H9 (cell line): ENCODE data around the gene PCDHB8. TPM values are rescaled to one million over a fixed set of nuclear protein-coding genes. Genes with fewer than 3 reads are reported as not detected.
"Not testable (repeated sequence)": the region's sequence is repeated elsewhere in the genome, so short reads cannot be mapped to it uniquely, and the experiment has no call there.

Experiments
- DNase-seq: peaks from one replicate; pipeline ENCODE4 v3.0.0-alpha.2; 2017
- H2AFZ ChIP-seq: one replicate; pipeline ENCODE4 v1.6.1; 2013; ENCODE audit warnings: mild to moderate bottlenecking, low read length, control low read depth, moderate library complexity
- H2AK5ac ChIP-seq: 2 replicates; pipeline ENCODE4 v1.6.1; 2013; ENCODE audit warnings: low read length, control low read depth, mixed read lengths; ENCODE audit not compliant: insufficient read length
- H2BK120ac ChIP-seq: one replicate; pipeline ENCODE4 v1.6.1; 2013; ENCODE audit warnings: low read depth, mild to moderate bottlenecking, low read length, control low read depth, inconsistent platforms; ENCODE audit not compliant: poor library complexity, severe bottlenecking
- H2BK12ac ChIP-seq: 2 replicates; pipeline ENCODE4 v1.6.1; 2013; ENCODE audit warnings: low read length, control low read depth, mixed read lengths, low read depth; ENCODE audit not compliant: insufficient read length
- H2BK15ac ChIP-seq: 2 replicates; pipeline ENCODE4 v1.6.1; 2013; ENCODE audit warnings: low read depth, low read length, control low read depth
- H2BK20ac ChIP-seq: one replicate; pipeline ENCODE4 v1.6.1; 2013; ENCODE audit warnings: low read depth, mild to moderate bottlenecking, low read length, control low read depth, inconsistent platforms; ENCODE audit not compliant: poor library complexity, severe bottlenecking
- H2BK5ac ChIP-seq: 2 replicates; pipeline ENCODE4 v1.6.1; 2013; ENCODE audit warnings: low read length, control low read depth, mixed read lengths; ENCODE audit not compliant: insufficient read length
- H3K14ac ChIP-seq: 2 replicates; pipeline ENCODE4 v1.6.1; 2013; ENCODE audit warnings: low read length, control low read depth; ENCODE audit not compliant: insufficient read depth
- H3K18ac ChIP-seq: 2 replicates; pipeline ENCODE4 v1.6.1; 2013; ENCODE audit warnings: low read depth, mild to moderate bottlenecking, mixed read lengths, low read length, control low read depth; ENCODE audit not compliant: insufficient read length
- H3K23ac ChIP-seq: 2 replicates; pipeline ENCODE4 v1.6.1; 2013; ENCODE audit warnings: low read length, control low read depth, mixed read lengths, low read depth; ENCODE audit not compliant: insufficient read length
- H3K23me2 ChIP-seq: 2 replicates; pipeline ENCODE4 v1.6.1; 2013; ENCODE audit warnings: low read depth, mild to moderate bottlenecking, mixed read lengths, low read length, control low read depth; ENCODE audit not compliant: insufficient read length, poor library complexity, severe bottlenecking
- H3K27ac ChIP-seq: 2 replicates; pipeline ENCODE4 v1.5.1; 2013; ENCODE audit warnings: low read length, control low read depth, mixed read lengths, low read depth; ENCODE audit not compliant: insufficient read length
- H3K27me3 ChIP-seq: 2 replicates; pipeline ENCODE4 v1.6.1; 2013; ENCODE audit warnings: low read length, control low read depth, inconsistent platforms; ENCODE audit not compliant: insufficient read depth
- H3K4ac ChIP-seq: 2 replicates; pipeline ENCODE4 v1.6.1; 2013; ENCODE audit warnings: low read depth, mild to moderate bottlenecking, control low read depth, inconsistent platforms, low read length, moderate library complexity
- H3K4me1 ChIP-seq: 2 replicates; pipeline ENCODE4 v1.6.1; 2013; ENCODE audit warnings: low read length, control low read depth, inconsistent platforms; ENCODE audit not compliant: insufficient read depth
- H3K4me2 ChIP-seq: 2 replicates; pipeline ENCODE4 v1.6.1; 2013; ENCODE audit warnings: low read length, control low read depth, mixed read lengths; ENCODE audit not compliant: insufficient read length, insufficient read depth
- H3K56ac ChIP-seq: 2 replicates; pipeline ENCODE4 v1.6.1; 2013; ENCODE audit warnings: low read depth, mild to moderate bottlenecking, mixed read lengths, low read length, control low read depth; ENCODE audit not compliant: insufficient read length
- H3K79me1 ChIP-seq: 2 replicates; pipeline ENCODE4 v1.6.1; 2013; ENCODE audit warnings: low read depth, mild to moderate bottlenecking, moderate library complexity, low read length, control low read depth, inconsistent platforms; ENCODE audit not compliant: insufficient read depth, poor library complexity, severe bottlenecking
- H3K79me2 ChIP-seq: 2 replicates; pipeline ENCODE4 v1.6.1; 2013; ENCODE audit warnings: low read length, control low read depth, inconsistent platforms; ENCODE audit not compliant: insufficient read depth
- H3K9ac ChIP-seq: 2 replicates; pipeline ENCODE4 v1.6.1; 2013; ENCODE audit warnings: low read length, control low read depth, mixed read lengths; ENCODE audit not compliant: insufficient read length; ENCODE audit errors: extremely low read depth
- H3K9me3 ChIP-seq: one replicate; pipeline ENCODE4 v1.6.1; 2013; ENCODE audit warnings: low read depth, low read length, inconsistent platforms; ENCODE audit not compliant: control insufficient read depth
- H3T11ph ChIP-seq: one replicate; pipeline ENCODE4 v1.6.1; 2013; ENCODE audit warnings: mild to moderate bottlenecking, low read length, control low read depth, inconsistent platforms
- H4K20me1 ChIP-seq: one replicate; pipeline ENCODE4 v1.6.1; 2013; ENCODE audit not compliant: control insufficient read depth, insufficient read length, insufficient read depth
- H4K5ac ChIP-seq: 2 replicates; pipeline ENCODE4 v1.6.1; 2013; ENCODE audit warnings: low read depth, mild to moderate bottlenecking, mixed read lengths, low read length, control low read depth; ENCODE audit not compliant: insufficient read length
- H4K8ac ChIP-seq: replicated peaks from 2 replicates; pipeline ENCODE4 v1.6.1; 2013; ENCODE audit warnings: low read length, control low read depth, mixed read lengths, low read depth; ENCODE audit not compliant: insufficient read length
- H4K91ac ChIP-seq: 2 replicates; pipeline ENCODE4 v1.6.1; 2013; ENCODE audit warnings: low read depth, mild to moderate bottlenecking, moderate library complexity, mixed read lengths, low read length, control low read depth; ENCODE audit not compliant: insufficient read length
- H3K27ac Mint-ChIP-seq, 3 experiments: 2 replicates in 2 of 3; 3 replicates in 1 of 3; pipeline ENCODE4 v1.8.0; 2020 to 2021; ENCODE audit warnings: mixed read lengths in 3 of 3, mild to moderate bottlenecking in 1 of 3, moderate library complexity in 1 of 3
- H3K27me3 Mint-ChIP-seq: 2 replicates; pipeline ENCODE4 v1.8.0; 2021; ENCODE audit warnings: low read depth, mild to moderate bottlenecking, moderate library complexity, mixed read lengths
- H3K36me3 Mint-ChIP-seq, 3 experiments: 2 replicates in 2 of 3; 3 replicates in 1 of 3; pipeline ENCODE4 v1.8.0; 2020 to 2021; ENCODE audit warnings: low read depth in 3 of 3, mixed read lengths in 3 of 3; ENCODE audit not compliant: insufficient read depth in 1 of 3
- H3K4me1 Mint-ChIP-seq, 2 experiments: 2 replicates each; pipeline ENCODE4 v1.8.0; 2020; ENCODE audit warnings: mixed read lengths in 2 of 2
- H3K4me3 Mint-ChIP-seq, 2 experiments: 2 replicates in 1 of 2; 3 replicates in 1 of 2; pipeline ENCODE4 v1.8.0; 2020 to 2021; ENCODE audit warnings: mild to moderate bottlenecking in 2 of 2, mixed read lengths in 2 of 2, moderate library complexity in 1 of 2
- H3K9me3 Mint-ChIP-seq, 2 experiments: 2 replicates in 1 of 2; 3 replicates in 1 of 2; pipeline ENCODE4 v1.8.0; 2020; ENCODE audit warnings: mild to moderate bottlenecking in 2 of 2, mixed read lengths in 2 of 2, moderate library complexity in 1 of 2
- CTCF ChIP-seq: fragments of 200-600 bp; sonication (generic); conservative IDR thresholded peaks from 3 replicates; pipeline ENCODE4 v1.8.0; 2021; ENCODE audit warnings: antibody characterized with exemption, mild to moderate bottlenecking
- WGBS: extraction: QIAGEN DNeasy Blood & Tissue Kit; methylation state at CpG from one replicate; pipeline ENCODE4 v1.1.7; 2013; ENCODE audit warnings: missing lambda C conversion rate, low lambda C conversion rate, mixed read lengths; ENCODE audit not compliant: insufficient read length; ENCODE audit errors: extremely low coverage; 5-methylcytosine and 5-hydroxymethylcytosine counted together
- total RNA-seq: library from RNA; stranded (reverse); gene quantifications from 2 replicates; pipeline ENCODE4 v1.2.1, GENCODE V29; 2021

Gene PCDHB8
- total RNA-seq, 1 experiment from 2014 or later = 0.57 TPM

DNA sequence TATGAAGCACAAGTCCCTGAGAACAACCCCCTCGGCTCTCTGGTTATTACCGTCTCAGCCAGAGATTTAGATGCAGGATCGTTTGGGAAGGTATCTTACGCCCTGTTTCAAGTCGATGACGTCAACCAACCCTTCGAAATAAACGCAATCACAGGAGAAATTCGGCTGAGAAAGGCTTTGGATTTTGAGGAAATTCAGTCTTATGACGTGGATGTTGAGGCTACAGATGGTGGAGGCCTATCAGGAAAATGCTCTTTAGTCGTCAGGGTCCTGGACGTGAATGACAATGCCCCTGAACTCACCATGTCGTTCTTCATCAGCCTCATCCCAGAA lies 26.6 kb upstream of the PCDHB8 start:
- Histone ChIP-seq H4K8ac (no peak overlapping the region), H2BK15ac (no peak overlapping the region), H2BK5ac (no peak overlapping the region), H3K23ac (no peak overlapping the region), H3K9ac (no peak overlapping the region), H4K5ac (no peak overlapping the region), H3K27me3 (no peaks in the 10 kb centered on the region), H3K14ac (no peak overlapping the region; the same call in 1 of the 2 replicates), H2BK20ac (no peak overlapping the region), H3K18ac (no peak overlapping the region), H3K23me2 (no peaks in the 10 kb centered on the region), H3K79me2 (no peaks in the 10 kb centered on the region), H2AK5ac (no peak overlapping the region), H4K91ac (no peak overlapping the region), H2BK12ac (no peak overlapping the region), H3K56ac (no peak overlapping the region), H3K27ac (no peak overlapping the region), H3K9me3 (peaks cover 9% of the 10 kb centered on the region), H3K4me2 (no peak overlapping the region), H3K79me1 (no peaks in the 10 kb centered on the region), H3K4me1 (no peaks in the 10 kb centered on the region), H3T11ph (no peak overlapping the region), H2AFZ (no peak overlapping the region), H4K20me1 (no peaks in the 10 kb centered on the region), H2BK120ac (no peak overlapping the region), H3K4ac (no peak overlapping the region)
- Mint-ChIP-seq H3K9me3 (peaks cover 27 to 31% of the 10 kb centered on the region in 2 experiments), H3K4me1 (no peaks in the 10 kb centered on the region), H3K27ac (no peak overlapping the region), H3K36me3 (peaks cover 1 to 20% (median 2%) of the 10 kb centered on the region in 3 experiments; a peak in 5 of 7 replicates), H3K4me3 (no peak overlapping the region), H3K27me3 (peaks cover 10% of the 10 kb centered on the region)
- DNase-seq = no peak
- WGBS = no CpG with 5 or more reads among the region's 13 CpGs
- TF ChIP-seq CTCF = no peak

DNA sequence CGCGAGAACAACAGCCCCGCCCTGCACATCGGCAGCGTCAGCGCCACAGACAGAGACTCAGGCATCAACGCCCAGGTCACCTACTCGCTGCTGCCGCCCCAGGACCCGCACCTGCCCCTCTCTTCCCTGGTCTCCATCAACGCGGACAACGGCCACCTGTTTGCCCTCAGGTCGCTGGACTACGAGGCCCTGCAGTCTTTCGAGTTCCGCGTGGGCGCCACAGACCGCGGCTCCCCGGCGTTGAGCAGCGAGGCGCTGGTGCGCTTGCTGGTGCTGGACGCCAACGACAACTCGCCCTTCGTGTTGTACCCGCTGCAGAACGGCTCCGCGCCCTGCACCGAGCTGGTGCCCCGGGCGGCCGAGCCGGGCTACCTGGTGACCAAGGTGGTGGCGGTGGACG lies 26.0 kb upstream of the PCDHB8 start:
- not testable (repeated sequence) for H3K4me1 Mint-ChIP-seq

More for the DNA sequence above, 26.0 kb upstream of the PCDHB8 start:
- H3K27ac ChIP-seq, H4K8ac ChIP-seq, H4K5ac ChIP-seq, H3K27me3 ChIP-seq, H2AK5ac ChIP-seq, H3K79me2 ChIP-seq, H3K79me1 ChIP-seq, H2BK15ac ChIP-seq, H2BK20ac ChIP-seq, H3K9ac ChIP-seq, H2BK5ac ChIP-seq, H2AFZ ChIP-seq, H3K4me3 Mint-ChIP-seq, H2BK120ac ChIP-seq, H3K56ac ChIP-seq, H3K23me2 ChIP-seq, H3K14ac ChIP-seq, H2BK12ac ChIP-seq, H3K9me3 ChIP-seq, H4K20me1 ChIP-seq, H3K27ac Mint-ChIP-seq, H3K18ac ChIP-seq, H3K23ac ChIP-seq, H3T11ph ChIP-seq, H4K91ac ChIP-seq, H3K4me1 ChIP-seq, DNase-seq, H3K4me2 ChIP-seq, H3K27me3 Mint-ChIP-seq, H3K4ac ChIP-seq: not testable (repeated sequence)
- H3K36me3 Mint-ChIP-seq = peaks cover 1 to 22% (median 3%) of the 10 kb centered on the region in 3 experiments; a peak in 5 of 7 replicates
- H3K9me3 Mint-ChIP-seq = peaks cover 33 to 36% of the 10 kb centered on the region in 2 experiments
- WGBS = no CpG with 5 or more reads among the region's 41 CpGs
